Jurkat, Clone E6-1 (cell line): Measurements from ENCODE around the gene FBLIM1.

ENCODE experiments used
- DNase-seq: peaks from one replicate; pipeline ENCODE4 v3.0.0-alpha.2; 2011; ENCODE audit warnings: low read depth, low spot score
- H3K4me3 ChIP-seq: 2 replicates; pipeline ENCODE4 v1.5.1; 2011; ENCODE audit warnings: mild to moderate bottlenecking, low read length, control low read depth, moderate library complexity

FBLIM1 gene

DNA sequence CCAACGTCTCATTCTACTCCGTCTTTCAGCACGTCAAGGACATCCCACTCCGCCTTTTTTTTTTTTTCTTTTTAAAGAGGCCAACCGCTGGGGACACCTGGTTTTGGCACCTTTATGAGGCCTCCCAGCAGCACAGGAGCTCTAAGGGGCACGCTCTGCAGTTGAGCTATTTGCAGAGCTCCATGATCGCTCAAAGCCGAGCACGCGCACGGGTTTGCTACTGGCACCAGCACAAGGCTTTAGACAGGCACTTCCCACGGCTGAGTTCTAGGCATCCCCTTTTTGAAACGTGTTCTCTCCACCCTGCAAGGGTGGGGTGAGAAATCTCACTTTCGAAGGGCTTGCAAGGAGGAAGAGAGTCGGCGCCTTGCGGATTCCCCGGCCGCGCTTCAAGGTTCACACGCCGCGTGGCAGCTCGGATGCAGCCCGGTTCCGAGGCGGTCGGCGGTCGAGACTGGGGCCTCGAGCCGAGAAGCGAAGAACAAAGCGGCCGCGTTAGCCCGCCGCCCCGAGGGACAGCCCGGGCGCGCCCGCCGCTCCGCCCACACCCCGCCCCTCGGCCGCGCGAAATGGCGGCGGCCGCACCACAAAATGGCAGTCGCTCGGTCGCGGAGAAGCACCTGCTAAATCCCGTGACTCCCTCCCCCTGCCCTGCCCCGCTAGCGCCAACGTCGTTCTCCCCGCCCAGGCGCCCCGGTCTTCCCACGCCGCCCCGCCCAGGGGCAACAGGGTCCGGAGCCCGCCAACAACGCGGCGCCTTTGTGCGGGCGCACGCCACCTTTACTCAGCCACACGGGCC lies 76.0 kb downstream of the FBLIM1 start:
- H3K4me3 ChIP-seq = peak overlapping the region; percentile 92
- peak; percentile 96 for DNase-seq

DNA sequence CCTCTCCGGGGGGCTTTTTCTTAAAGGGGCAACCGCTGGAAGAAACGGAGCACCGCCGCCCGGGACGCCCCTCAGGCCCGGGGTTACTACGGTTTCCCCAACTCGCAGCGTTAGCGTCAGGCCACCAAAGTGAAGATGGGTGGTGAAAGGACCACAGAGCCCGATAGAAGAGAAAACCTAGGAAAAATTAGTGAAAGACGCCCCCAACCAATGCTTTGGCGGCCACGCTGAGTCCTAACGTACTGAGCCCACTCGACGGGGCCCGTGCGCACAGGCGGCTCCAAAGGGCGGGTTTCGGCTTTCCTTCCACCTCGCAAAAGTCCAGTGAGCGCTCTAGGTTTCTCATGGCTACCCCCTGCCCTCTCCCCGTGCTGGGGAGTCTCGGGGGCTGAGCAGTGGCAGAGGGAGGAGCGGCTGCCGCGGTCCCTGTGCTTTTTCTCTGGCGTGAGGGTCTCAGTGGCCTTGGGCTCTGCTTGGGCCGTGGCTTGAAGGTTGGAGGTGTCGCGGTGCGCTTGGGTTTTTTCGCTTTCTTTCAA lies 76.7 kb downstream of the FBLIM1 start:
- peak overlapping the region; percentile 92 for H3K4me3 ChIP-seq
- DNase-seq = no peak

DNA sequence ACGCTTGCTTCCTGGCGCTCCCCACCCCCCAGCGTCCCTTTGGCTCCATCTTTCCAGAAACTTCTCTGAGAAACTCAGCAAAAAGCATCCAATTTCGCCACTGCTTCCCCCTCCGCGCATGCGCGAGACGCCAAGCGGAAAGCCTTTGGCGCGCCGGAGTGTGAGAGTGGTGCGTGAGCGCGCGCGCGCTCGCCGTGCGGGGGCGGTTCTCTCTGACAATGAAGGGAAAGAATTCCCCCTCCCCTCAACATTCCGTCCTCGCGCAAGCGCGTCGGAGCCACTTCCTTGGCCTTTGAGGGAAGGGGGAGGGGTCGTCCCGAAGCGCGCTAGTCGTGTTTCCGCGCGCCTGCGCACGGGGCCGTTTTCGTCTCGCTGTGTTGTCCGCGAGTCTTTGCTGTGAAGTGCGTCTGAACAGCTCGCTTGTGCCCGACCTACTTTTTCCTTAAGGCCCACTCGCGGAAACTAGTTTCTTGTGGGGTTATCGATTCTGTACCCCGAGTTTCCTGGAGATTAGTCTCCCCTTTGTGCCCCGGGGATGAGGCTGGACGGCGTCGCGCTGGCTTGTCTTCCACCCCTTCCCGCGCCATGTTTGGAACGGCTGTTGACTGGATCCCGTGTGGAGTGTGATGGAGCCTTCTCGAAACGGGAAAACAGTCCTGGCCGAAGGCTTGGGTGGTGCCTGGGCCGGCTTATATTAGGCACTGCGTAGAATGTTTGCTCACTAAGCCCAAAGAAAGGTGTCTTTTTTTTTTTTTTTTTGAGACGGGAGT lies 77.3 kb downstream of the FBLIM1 start:
- peak overlapping the region; percentile 92 for H3K4me3 ChIP-seq
- peak; percentile 98 for DNase-seq
